HCT116 (cell line): ENCODE measurements around the gene ZCCHC9.

Experiments used
- EGR1 ChIP-seq: IDR thresholded peaks from 2 replicates; pipeline ENCODE4 v1.6.1; 2012; ENCODE audit warnings: low read depth
- EZH2phosphoT487 ChIP-seq: fragments of 200-600 bp; IDR thresholded peaks from 2 replicates; pipeline ENCODE4 v1.6.1; 2018; ENCODE audit warnings: antibody characterized with exemption, borderline replicate concordance
- POLR2A ChIP-seq: IDR thresholded peaks from 2 replicates; pipeline ENCODE4 v1.7.0; 2011; ENCODE audit warnings: borderline replicate concordance; ENCODE audit not compliant: insufficient read depth, insufficient read length; ENCODE audit errors: extremely low read depth
- POLR2AphosphoS5 ChIP-seq: IDR thresholded peaks from 2 replicates; pipeline ENCODE4 v1.6.1; 2011; ENCODE audit warnings: mild to moderate bottlenecking, low read depth, low read length, moderate library complexity
- RAD21 ChIP-seq: IDR thresholded peaks from 2 replicates; pipeline ENCODE4 v1.6.1; 2012; ENCODE audit warnings: low read depth, mild to moderate bottlenecking
- SIN3A ChIP-seq: IDR thresholded peaks from 2 replicates; pipeline ENCODE4 v1.6.1; 2012; ENCODE audit warnings: low read depth
- SP1 ChIP-seq: IDR thresholded peaks from 2 replicates; pipeline ENCODE4 v1.6.1; 2012; ENCODE audit warnings: low read depth
- TCF7L2 ChIP-seq: IDR thresholded peaks from 2 replicates; pipeline ENCODE4 v1.7.0; 2011; ENCODE audit warnings: borderline replicate concordance, inconsistent platforms; ENCODE audit not compliant: insufficient read depth, insufficient read length; ENCODE audit errors: extremely low read depth
- YY1 ChIP-seq: IDR thresholded peaks from 2 replicates; pipeline ENCODE4 v1.6.1; 2011; ENCODE audit warnings: low read length, low read depth, moderate library complexity, mild to moderate bottlenecking; ENCODE audit not compliant: insufficient replicate concordance; ENCODE audit errors: extremely low read depth
- ZNF274 ChIP-seq: fragments of 200-500 bp; sonication (Bioruptor generic); IDR thresholded peaks from 2 replicates; pipeline ENCODE4 v1.6.1; 2014; ENCODE audit warnings: mild to moderate bottlenecking, low read depth, low read length, inconsistent platforms
- TF ChIP-seq, protein P1 (sequence below), 3 experiments: fragments of 200-600 bp in 1 of 3; sonication (generic) in 1 of 3; IDR thresholded peaks in 2 of 3; conservative IDR thresholded peaks in 1 of 3; 2 replicates each; pipeline ENCODE4 v1.5.1; 2012 to 2017; ENCODE audit warnings: low read depth in 2 of 3, low read length in 2 of 3, antibody characterized with exemption in 1 of 3, borderline replicate concordance in 1 of 3, control low read depth in 1 of 3, mild to moderate bottlenecking in 1 of 3, mixed read lengths in 1 of 3, mixed run types in 1 of 3, moderate library complexity in 1 of 3; ENCODE audit not compliant: insufficient read depth in 1 of 3
- TF ChIP-seq, protein P2 (sequence below): IDR thresholded peaks from 2 replicates; pipeline ENCODE4 v1.6.1; 2012

DNA sequence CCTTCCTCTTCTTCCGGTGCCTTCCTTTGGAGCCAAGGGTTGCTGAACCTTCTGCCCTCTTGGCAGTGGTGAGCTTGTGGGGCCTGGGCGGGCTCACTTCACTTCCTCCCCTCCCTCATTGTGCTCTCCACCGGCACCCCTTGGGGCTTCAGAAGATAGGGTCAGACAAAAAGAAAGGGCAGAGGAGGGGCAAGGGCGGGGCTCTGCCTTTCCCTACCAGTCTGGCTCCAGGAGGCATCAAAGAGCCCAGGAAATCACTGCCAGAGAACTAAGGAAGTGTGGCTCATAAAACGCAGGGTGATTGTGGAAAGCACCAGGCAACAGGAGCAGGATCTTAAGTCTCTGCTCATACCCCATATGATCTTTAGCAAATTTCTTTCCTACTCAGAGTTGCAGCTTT, 57.7 kb downstream of the ZCCHC9 start:
- no peak for TF ChIP-seq YY1
- TF ChIP-seq POLR2A, result no peak
- TF ChIP-seq, protein P1, sequence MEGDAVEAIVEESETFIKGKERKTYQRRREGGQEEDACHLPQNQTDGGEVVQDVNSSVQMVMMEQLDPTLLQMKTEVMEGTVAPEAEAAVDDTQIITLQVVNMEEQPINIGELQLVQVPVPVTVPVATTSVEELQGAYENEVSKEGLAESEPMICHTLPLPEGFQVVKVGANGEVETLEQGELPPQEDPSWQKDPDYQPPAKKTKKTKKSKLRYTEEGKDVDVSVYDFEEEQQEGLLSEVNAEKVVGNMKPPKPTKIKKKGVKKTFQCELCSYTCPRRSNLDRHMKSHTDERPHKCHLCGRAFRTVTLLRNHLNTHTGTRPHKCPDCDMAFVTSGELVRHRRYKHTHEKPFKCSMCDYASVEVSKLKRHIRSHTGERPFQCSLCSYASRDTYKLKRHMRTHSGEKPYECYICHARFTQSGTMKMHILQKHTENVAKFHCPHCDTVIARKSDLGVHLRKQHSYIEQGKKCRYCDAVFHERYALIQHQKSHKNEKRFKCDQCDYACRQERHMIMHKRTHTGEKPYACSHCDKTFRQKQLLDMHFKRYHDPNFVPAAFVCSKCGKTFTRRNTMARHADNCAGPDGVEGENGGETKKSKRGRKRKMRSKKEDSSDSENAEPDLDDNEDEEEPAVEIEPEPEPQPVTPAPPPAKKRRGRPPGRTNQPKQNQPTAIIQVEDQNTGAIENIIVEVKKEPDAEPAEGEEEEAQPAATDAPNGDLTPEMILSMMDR (IDR thresholded peaks at IDR 0.05 in 2 of 3, conservative IDR thresholded peaks at IDR 0.05 in 1 of 3; ENCODE audit: borderline replicate concordance in 1 of 3, insufficient read depth in 1 of 3, low read depth in 2 of 3, low read length in 2 of 3), result no peak
- TF ChIP-seq EGR1, result no peak
- no peak for TF ChIP-seq RAD21
- TF ChIP-seq, protein P2, sequence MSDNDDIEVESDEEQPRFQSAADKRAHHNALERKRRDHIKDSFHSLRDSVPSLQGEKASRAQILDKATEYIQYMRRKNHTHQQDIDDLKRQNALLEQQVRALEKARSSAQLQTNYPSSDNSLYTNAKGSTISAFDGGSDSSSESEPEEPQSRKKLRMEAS, result no peak
- TF ChIP-seq POLR2AphosphoS5, result no peak
- no peak for TF ChIP-seq SP1
- no peak for TF ChIP-seq SIN3A
- no peak for TF ChIP-seq EZH2phosphoT487
- TF ChIP-seq ZNF274, result no peak
- no peak for TF ChIP-seq TCF7L2
